ENCODE results near the gene STK11IP.

STK11IP gene

DNA sequence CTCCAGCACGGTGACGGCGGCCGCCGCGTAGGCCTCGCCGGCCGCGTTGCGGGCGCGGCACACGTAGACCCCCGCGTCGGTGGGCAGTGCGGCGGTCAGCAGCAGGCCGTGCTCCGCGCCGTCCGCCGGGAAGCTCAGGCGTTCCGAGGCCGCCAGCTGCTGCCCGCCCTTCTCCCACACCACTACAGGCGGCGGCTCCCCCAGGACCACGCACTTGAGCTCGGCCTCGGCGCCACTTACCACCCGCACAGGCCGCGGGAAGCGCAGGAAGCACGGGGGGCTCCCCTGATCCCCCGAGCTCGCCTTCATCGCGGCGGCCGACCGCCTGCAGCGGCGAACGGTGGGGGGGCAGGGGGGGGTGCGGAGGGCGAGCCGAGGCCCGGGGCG, 26.7 kb upstream of the STK11IP start:
- no peak overlapping the region for H3K27ac ChIP-seq (ENCODE audit: low read depth, low read length)
- no peaks in the 10 kb centered on the region for H3K9me3 ChIP-seq (ENCODE audit: control insufficient read depth in 1 of 2, low read length in 2 of 2)
- H3K4me1 ChIP-seq (ENCODE audit: control insufficient read depth in 1 of 2, insufficient read depth in 2 of 2, low read length in 2 of 2), result peaks cover under 1 to 1% of the 10 kb centered on the region in 2 donors
- H3K9ac ChIP-seq (ENCODE audit: low read depth in 1 of 2, low read length in 2 of 2), result peak overlapping the region in 1 of 2 donors; percentile 47
- peaks cover 8 to 17% of the 10 kb centered on the region in 2 donors for H3K27me3 ChIP-seq (ENCODE audit: control insufficient read depth in 1 of 2, insufficient read depth in 2 of 2, low read length in 2 of 2)
- peak overlapping the region; percentile 55 to 61 for H3K4me3 ChIP-seq (ENCODE audit: low read depth in 1 of 2, low read length in 2 of 2)
- no peaks in the 10 kb centered on the region for H3K36me3 ChIP-seq (ENCODE audit: control insufficient read depth in 1 of 2, insufficient read depth in 2 of 2, low read length in 2 of 2)

DNA sequence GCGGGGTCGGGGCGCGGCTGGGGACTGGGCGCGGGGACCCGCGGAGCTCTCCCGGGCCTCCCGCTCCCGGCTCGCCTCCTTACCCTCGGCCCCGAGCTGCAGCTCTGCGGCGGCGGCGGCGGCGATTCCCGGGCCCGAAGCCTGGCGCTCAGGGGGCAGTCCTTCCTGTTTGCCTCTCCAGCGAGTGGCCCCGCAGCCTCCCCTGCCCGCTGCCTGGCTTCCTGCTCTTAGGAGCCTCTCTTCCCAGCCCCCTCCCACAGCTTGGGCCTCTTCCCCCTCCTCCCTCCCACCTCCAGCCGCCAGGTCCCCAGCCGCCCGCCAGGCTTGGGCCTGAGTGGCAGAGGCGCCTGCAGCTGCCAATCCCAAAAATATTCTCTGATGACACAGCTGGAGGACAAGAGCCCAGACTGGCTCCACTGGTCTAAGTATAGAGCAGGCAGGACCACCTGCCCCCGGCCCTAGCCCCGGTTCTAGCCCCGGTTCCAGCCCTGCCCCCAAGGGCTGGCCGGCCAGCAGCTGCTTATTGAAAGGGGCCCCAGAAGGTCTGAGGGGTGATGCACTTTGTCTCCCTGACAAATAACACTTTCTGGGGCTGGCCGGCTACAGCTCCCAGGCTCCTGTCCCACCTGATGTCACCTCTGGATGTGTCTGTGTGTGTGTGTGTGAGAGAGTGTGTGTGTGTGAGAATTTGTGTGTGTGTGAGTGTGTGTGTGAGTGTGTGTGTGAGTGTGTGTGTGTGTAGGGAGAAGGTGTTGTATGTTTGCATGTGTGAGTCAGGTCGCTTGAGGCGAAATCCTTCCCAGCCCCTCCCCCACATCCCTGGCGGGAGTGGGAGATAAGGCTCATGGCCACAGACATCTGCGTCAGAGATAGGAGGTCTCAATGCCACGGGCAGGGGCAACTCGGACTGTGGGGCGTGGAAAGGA, 26.1 kb upstream of the STK11IP start, which contains the start of gene OBSL1:
Gene OBSL1, minus strand, starts transcription at position 229 of the 926 bp plus-strand sequence. CDS start 307 bp downstream, outside the sequence.
- no peaks in the 10 kb centered on the region for H3K36me3 ChIP-seq (ENCODE audit: control insufficient read depth in 1 of 2, insufficient read depth in 2 of 2, low read length in 2 of 2)
- peak within 1 kb of the TSS; percentile 55 to 61 for H3K4me3 ChIP-seq (ENCODE audit: low read depth in 1 of 2, low read length in 2 of 2)
- no peaks in the 10 kb centered on the region for H3K9me3 ChIP-seq (ENCODE audit: control insufficient read depth in 1 of 2, low read length in 2 of 2)
- H3K27ac ChIP-seq (ENCODE audit: low read depth, low read length), result no peak within 1 kb of the TSS
- H3K4me1 ChIP-seq (ENCODE audit: control insufficient read depth in 1 of 2, insufficient read depth in 2 of 2, low read length in 2 of 2), result no peaks in the 10 kb centered on the region
- peak within 1 kb of the TSS in 1 of 2 donors; percentile 47 for H3K9ac ChIP-seq (ENCODE audit: low read depth in 1 of 2, low read length in 2 of 2)
- H3K27me3 ChIP-seq (ENCODE audit: control insufficient read depth in 1 of 2, insufficient read depth in 2 of 2, low read length in 2 of 2), result peaks cover 10 to 24% of the 10 kb centered on the region in 2 donors

DNA sequence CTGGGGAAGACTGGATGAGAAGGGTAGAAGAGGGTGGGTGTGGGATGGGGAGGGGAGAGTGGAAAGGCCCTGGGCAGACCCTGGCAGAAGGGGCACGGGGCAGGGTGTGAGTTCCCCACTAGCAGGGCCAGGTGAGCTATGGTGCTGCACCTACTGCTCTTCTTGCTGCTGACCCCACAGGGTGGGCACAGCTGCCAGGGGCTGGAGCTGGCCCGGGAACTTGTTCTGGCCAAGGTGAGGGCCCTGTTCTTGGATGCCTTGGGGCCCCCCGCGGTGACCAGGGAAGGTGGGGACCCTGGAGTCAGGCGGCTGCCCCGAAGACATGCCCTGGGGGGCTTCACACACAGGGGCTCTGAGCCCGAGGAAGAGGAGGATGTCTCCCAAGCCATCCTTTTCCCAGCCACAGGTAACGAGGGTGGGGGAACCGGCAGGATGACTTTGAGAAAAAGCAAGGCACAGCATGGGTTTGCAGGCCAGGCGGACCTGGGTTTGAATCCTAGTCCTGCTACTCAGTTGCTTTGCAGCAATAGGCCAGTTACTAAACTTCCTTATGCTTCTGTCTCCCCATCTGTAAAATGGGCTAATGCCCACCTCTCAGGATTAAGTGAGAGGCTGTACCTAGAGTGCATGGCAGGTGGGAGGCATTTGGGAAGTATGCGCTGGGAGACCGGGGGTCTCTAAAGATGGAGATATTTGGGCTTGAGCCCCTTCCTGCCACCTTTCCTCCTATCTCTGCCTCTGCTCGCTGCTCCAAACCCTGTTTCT, 25.2 kb upstream of the STK11IP start, which contains the start of gene INHA:
Gene INHA, plus strand, starts transcription at position 74 of the 765 bp plus-strand sequence. Its CDS starts 65 bp downstream, at position 139.
- Histone ChIP-seq H3K27ac (ENCODE audit: low read depth, low read length) (no peak within 1 kb of the TSS), H3K9me3 (ENCODE audit: control insufficient read depth in 1 of 2, low read length in 2 of 2) (no peaks in the 10 kb centered on the region), H3K36me3 (ENCODE audit: control insufficient read depth in 1 of 2, insufficient read depth in 2 of 2, low read length in 2 of 2) (no peaks in the 10 kb centered on the region), H3K27me3 (ENCODE audit: control insufficient read depth in 1 of 2, insufficient read depth in 2 of 2, low read length in 2 of 2) (peaks cover 16 to 32% of the 10 kb centered on the region in 2 donors), H3K9ac (ENCODE audit: low read depth in 1 of 2, low read length in 2 of 2) (no peak within 1 kb of the TSS), H3K4me1 (ENCODE audit: control insufficient read depth in 1 of 2, insufficient read depth in 2 of 2, low read length in 2 of 2) (no peaks in the 10 kb centered on the region), H3K4me3 (ENCODE audit: low read depth in 1 of 2, low read length in 2 of 2) (peak within 1 kb of the TSS in 1 of 2 donors; percentile 21)

DNA sequence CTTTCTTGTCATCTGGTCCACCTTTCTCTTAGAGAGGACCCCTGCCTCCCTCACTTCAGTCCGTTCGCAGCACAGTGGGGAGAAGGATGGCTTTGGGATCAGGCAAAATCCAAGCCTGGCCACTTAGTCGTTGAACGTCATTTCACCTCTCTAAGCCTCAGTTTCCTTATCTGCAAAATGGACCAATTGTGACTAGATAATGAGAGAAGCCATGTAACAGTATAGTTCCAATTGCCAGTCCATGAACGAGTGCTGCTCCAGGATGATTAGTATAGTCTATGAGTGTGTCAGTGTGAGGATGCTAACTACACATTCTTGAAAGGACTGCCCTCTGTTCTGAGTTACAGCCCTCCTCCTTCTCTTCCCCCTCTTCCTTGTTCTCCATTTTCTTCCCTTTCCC, 24.5 kb upstream of the STK11IP start:
- H3K27me3 ChIP-seq (ENCODE audit: control insufficient read depth in 1 of 2, insufficient read depth in 2 of 2, low read length in 2 of 2), result peaks cover 16 to 32% of the 10 kb centered on the region in 2 donors
- no peaks in the 10 kb centered on the region for H3K9me3 ChIP-seq (ENCODE audit: control insufficient read depth in 1 of 2, low read length in 2 of 2)
- no peaks in the 10 kb centered on the region for H3K36me3 ChIP-seq (ENCODE audit: control insufficient read depth in 1 of 2, insufficient read depth in 2 of 2, low read length in 2 of 2)

DNA sequence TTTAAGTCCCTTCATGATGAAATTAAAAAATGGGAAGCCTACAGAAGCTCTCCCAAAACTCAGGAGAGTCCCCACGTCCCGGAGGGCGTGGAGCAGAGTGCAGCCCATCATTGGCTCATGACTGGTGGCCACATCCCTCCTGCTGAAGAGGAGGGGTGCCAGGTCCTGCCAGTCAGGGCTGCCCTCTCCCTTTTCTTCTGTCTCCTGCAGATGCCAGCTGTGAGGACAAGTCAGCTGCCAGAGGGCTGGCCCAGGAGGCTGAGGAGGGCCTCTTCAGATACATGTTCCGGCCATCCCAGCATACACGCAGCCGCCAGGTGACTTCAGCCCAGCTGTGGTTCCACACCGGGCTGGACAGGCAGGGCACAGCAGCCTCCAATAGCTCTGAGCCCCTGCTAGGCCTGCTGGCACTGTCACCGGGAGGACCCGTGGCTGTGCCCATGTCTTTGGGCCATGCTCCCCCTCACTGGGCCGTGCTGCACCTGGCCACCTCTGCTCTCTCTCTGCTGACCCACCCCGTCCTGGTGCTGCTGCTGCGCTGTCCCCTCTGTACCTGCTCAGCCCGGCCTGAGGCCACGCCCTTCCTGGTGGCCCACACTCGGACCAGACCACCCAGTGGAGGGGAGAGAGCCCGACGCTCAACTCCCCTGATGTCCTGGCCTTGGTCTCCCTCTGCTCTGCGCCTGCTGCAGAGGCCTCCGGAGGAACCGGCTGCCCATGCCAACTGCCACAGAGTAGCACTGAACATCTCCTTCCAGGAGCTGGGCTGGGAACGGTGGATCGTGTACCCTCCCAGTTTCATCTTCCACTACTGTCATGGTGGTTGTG, 23.0 kb upstream of the STK11IP start:
- Histone ChIP-seq H3K9me3 (ENCODE audit: control insufficient read depth in 1 of 2, low read length in 2 of 2) (no peaks in the 10 kb centered on the region), H3K27ac (ENCODE audit: low read depth, low read length) (no peak overlapping the region), H3K4me1 (ENCODE audit: control insufficient read depth in 1 of 2, insufficient read depth in 2 of 2, low read length in 2 of 2) (no peaks in the 10 kb centered on the region), H3K4me3 (ENCODE audit: low read depth in 1 of 2, low read length in 2 of 2) (no peak overlapping the region), H3K27me3 (ENCODE audit: control insufficient read depth in 1 of 2, insufficient read depth in 2 of 2, low read length in 2 of 2) (peaks cover 16 to 32% of the 10 kb centered on the region in 2 donors), H3K36me3 (ENCODE audit: control insufficient read depth in 1 of 2, insufficient read depth in 2 of 2, low read length in 2 of 2) (no peaks in the 10 kb centered on the region), H3K9ac (ENCODE audit: low read depth in 1 of 2, low read length in 2 of 2) (no peak overlapping the region)

More for the DNA sequence above, 24.5 kb upstream of the STK11IP start:
- Histone ChIP-seq H3K27ac (ENCODE audit: low read depth, low read length) (no peak overlapping the region), H3K4me3 (ENCODE audit: low read depth in 1 of 2, low read length in 2 of 2) (no peak overlapping the region), H3K9ac (ENCODE audit: low read depth in 1 of 2, low read length in 2 of 2) (no peak overlapping the region), H3K4me1 (ENCODE audit: control insufficient read depth in 1 of 2, insufficient read depth in 2 of 2, low read length in 2 of 2) (no peaks in the 10 kb centered on the region)

DNA sequence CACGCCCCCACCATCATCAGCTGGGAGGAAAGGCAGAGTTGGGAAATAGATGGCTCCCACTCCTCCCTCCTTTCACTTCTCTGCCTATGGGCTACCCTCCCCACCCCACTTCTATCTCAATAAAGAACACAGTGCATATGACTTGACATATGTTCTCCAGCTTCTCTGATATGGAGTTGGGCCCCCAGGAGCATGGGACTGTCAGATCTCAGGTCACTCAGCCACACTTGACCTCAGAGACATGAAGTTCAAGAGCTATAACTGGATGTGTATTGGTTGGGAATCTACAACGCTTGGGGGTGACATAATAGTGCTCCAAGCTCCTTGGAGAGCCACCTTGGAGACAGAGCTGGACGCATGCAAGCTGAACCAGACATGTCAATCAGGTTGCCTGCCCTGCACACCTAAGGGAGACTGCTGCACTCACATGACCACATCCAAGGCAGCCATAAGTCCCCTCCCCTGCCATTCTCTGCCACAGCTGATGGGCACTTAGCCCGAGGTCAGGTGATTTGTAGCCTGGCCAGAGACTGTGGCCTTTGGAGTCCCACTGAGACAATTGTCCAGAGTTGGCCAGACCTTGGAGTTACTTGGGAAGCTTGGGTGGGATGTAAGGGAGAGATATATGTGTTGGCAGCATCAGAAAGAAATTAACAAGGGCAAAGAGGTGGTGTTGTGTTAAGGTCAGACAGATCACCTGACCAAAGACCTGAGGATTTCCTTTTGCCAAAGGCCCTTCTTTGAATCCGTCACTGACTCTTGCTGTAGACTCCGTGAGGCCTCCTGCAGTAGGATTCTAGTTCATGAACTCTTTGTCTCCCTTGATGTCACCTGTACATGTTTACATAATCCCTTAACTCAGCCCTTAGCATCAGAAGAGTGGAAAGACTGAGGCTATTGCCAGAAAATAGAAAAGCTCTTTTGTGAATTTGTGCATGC, 21.8 kb upstream of the STK11IP start:
- no peak overlapping the region for H3K27ac ChIP-seq (ENCODE audit: low read depth, low read length)
- H3K9me3 ChIP-seq (ENCODE audit: control insufficient read depth in 1 of 2, low read length in 2 of 2), result no peaks in the 10 kb centered on the region
- no peaks in the 10 kb centered on the region for H3K36me3 ChIP-seq (ENCODE audit: control insufficient read depth in 1 of 2, insufficient read depth in 2 of 2, low read length in 2 of 2)
- no peak overlapping the region for H3K4me3 ChIP-seq (ENCODE audit: low read depth in 1 of 2, low read length in 2 of 2)
- H3K27me3 ChIP-seq (ENCODE audit: control insufficient read depth in 1 of 2, insufficient read depth in 2 of 2, low read length in 2 of 2), result peaks cover 16 to 32% of the 10 kb centered on the region in 2 donors
- no peaks in the 10 kb centered on the region for H3K4me1 ChIP-seq (ENCODE audit: control insufficient read depth in 1 of 2, insufficient read depth in 2 of 2, low read length in 2 of 2)
- no peak overlapping the region for H3K9ac ChIP-seq (ENCODE audit: low read depth in 1 of 2, low read length in 2 of 2)

DNA sequence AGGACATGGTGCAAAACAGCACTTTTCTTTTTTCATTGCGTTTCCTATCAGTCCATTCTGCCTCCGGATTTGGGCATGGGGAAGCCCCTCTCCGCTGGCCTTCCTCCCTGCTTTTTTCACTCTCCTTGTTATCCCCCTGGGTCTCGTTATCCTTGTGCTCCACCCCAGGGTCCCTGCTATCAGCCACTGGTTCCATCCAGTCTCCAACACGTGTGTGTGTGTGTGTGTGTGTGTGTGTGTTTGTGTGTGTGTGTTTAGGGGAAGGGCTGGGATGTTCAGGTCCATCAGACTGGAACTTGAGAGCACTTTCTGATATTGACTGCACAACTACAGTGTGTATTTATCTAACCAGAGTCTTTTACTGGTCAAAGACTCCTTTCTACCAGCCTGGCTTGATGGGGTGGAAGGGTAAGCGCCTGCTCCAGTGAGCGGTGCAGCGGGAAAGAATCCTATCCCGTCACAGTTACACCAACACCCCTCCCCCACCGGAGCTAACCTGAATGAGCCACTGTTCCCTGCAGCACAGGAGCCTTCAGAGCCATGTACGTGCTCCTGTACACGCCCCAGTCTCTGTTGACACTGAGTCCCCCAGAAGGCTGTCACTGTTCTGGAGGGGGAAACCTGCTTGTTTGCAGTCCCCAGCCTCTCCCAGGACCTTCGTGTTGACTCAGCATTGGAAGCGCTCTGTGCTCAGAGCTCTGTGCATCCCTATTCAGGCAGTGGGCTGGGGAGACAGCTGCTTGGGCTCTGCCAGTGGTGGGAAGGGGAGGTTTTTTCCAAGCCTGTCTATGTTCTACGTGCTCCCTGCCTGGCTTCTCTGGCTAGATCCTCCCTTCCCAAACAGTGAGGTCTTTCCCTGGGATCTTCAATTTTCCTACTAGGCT, 20.9 kb upstream of the STK11IP start:
- no peaks in the 10 kb centered on the region for H3K36me3 ChIP-seq (ENCODE audit: control insufficient read depth in 1 of 2, insufficient read depth in 2 of 2, low read length in 2 of 2)
- no peak overlapping the region for H3K27ac ChIP-seq (ENCODE audit: low read depth, low read length)
- no peak overlapping the region for H3K4me3 ChIP-seq (ENCODE audit: low read depth in 1 of 2, low read length in 2 of 2)
- peaks cover 16 to 28% of the 10 kb centered on the region in 2 donors for H3K27me3 ChIP-seq (ENCODE audit: control insufficient read depth in 1 of 2, insufficient read depth in 2 of 2, low read length in 2 of 2)
- H3K9me3 ChIP-seq (ENCODE audit: control insufficient read depth in 1 of 2, low read length in 2 of 2), result no peaks in the 10 kb centered on the region
- H3K9ac ChIP-seq (ENCODE audit: low read depth in 1 of 2, low read length in 2 of 2), result no peak overlapping the region
- no peaks in the 10 kb centered on the region for H3K4me1 ChIP-seq (ENCODE audit: control insufficient read depth in 1 of 2, insufficient read depth in 2 of 2, low read length in 2 of 2)

DNA sequence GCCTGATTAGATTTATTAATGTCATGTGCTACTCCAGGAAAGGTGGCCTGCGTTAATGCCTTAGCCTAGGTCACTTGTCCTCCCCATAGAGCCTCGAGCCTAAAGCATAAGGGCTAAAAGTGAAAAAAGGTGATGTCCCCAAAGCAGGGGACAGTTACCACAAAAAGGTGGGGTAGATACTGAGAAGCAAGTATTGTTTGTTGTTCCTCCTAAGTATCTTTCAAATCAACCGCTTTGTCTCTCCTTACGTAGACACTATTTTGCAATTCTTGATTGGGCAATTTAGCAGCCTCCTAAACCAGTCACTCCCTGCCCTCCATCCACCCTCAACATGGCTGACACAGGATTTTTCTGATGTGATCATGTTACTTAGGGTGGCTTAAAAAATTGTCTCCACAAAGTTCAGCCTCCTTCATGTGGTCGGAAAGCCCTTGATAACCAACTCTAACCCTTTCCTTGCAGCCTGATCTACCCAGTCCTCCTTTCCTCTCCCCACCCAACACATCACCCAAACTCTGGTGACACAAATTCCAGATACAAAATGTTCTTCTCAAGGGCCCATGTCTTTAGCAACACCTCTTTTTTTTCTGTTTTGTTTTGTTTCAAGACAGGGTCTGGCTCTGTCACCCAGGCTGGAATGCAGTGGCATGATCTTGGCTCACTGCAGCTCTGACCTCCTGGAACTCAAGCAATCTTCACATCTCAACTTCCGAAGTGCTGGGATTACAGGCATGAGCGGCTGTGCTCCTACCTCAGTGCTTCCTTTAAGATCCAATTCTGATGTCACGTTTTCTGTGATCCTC, 18.6 kb upstream of the STK11IP start:
- no peaks in the 10 kb centered on the region for H3K36me3 ChIP-seq (ENCODE audit: control insufficient read depth in 1 of 2, insufficient read depth in 2 of 2, low read length in 2 of 2)
- H3K27ac ChIP-seq (ENCODE audit: low read depth, low read length), result no peak overlapping the region
- no peak overlapping the region for H3K4me3 ChIP-seq (ENCODE audit: low read depth in 1 of 2, low read length in 2 of 2)
- H3K9ac ChIP-seq (ENCODE audit: low read depth in 1 of 2, low read length in 2 of 2), result no peak overlapping the region
- H3K9me3 ChIP-seq (ENCODE audit: control insufficient read depth in 1 of 2, low read length in 2 of 2), result no peaks in the 10 kb centered on the region
- H3K27me3 ChIP-seq (ENCODE audit: control insufficient read depth in 1 of 2, insufficient read depth in 2 of 2, low read length in 2 of 2), result peaks cover 13 to 21% of the 10 kb centered on the region in 2 donors
- H3K4me1 ChIP-seq (ENCODE audit: control insufficient read depth in 1 of 2, insufficient read depth in 2 of 2, low read length in 2 of 2), result no peaks in the 10 kb centered on the region
